ENCODE measurements around the gene MGAT4C. TPM values are rescaled to one million over a fixed set of nuclear protein-coding genes. Genes with fewer than 3 reads are reported as not detected.
A peak's percentile ranks its signal among the peaks of the same experiment; 100 is the strongest.

MGAT4C gene
- polyA plus RNA-seq, 2 of the 4 experiments (the other 2 are of a cell fraction) = 0.17 TPM; not detected in 1

DNA sequence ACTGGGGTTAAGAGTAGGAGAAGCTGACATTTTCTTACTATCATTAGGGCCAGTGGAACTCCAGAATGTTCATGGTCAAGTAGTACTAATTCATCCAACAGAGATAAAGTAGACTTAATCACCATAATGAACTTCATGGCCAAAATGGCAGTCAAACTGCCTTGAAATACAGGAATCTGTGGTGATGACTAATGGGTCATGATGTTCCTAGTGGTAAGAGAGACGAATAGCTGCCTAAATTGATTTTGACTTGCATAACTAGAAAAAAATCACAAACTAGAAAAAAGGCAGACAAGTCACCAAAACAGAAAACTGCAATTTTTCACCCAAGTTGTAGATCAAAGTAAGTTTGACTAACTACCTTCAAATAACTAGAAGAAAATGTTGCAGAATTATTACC lies 138.5 kb downstream of the MGAT4C start:
- no peaks in the 10 kb centered on the region for H3K9me3 ChIP-seq
- no peak overlapping the region for H3K27ac ChIP-seq
- ChIA-PET POLR2A (no interaction called here), CTCF (no interaction called here)
- FAIRE-seq = no peak
- no peak for ATAC-seq
- TF ChIP-seq HOXB13 (CRISPR knock-in tag; IDR thresholded peaks at IDR 0.05; ENCODE audit: low read depth) (no peak), CEBPB (IDR thresholded peaks at IDR 0.05) (no peak), HDAC2 (IDR thresholded peaks at IDR 0.05) (no peak), HMGXB4 (CRISPR knock-in tag; IDR thresholded peaks at IDR 0.05; ENCODE audit: borderline replicate concordance) (no peak), RCOR1 (IDR thresholded peaks at IDR 0.05; ENCODE audit: low read depth, low read length) (no peak), NR3C1 (IDR thresholded peaks at IDR 0.05) (no peak), CHD4 (IDR thresholded peaks at IDR 0.05; ENCODE audit: borderline replicate concordance) (no peak), CHD2 (IDR thresholded peaks at IDR 0.05; ENCODE audit: low read length, partially characterized antibody) (no peak), ATOH8 (CRISPR knock-in tag; IDR thresholded peaks at IDR 0.05; ENCODE audit: low read depth) (no peak), GATA3 (IDR thresholded peaks at IDR 0.05; ENCODE audit: borderline replicate concordance) (no peak), FOSB (CRISPR knock-in tag; IDR thresholded peaks at IDR 0.05) (no peak), ZNF302 (CRISPR knock-in tag; IDR thresholded peaks at IDR 0.05) (no peak), TFCP2L1 (CRISPR knock-in tag; IDR thresholded peaks at IDR 0.05) (no peak), BHLHE40 (IDR thresholded peaks at IDR 0.05; ENCODE audit: low read depth, low read length) (no peak)
- TF ChIP-seq, protein P1, sequence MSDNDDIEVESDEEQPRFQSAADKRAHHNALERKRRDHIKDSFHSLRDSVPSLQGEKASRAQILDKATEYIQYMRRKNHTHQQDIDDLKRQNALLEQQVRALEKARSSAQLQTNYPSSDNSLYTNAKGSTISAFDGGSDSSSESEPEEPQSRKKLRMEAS (IDR thresholded peaks at IDR 0.05) = no peak
- no peak overlapping the region for H3K4me3 ChIP-seq
- DNase-seq (ENCODE audit: low read depth in 1 of 2, low spot score in 1 of 2) = peak in 1 of 2 experiments; percentile 4
- H3K4me2 ChIP-seq = no peak overlapping the region
- H3K4me1 ChIP-seq = peaks cover 2% of the 10 kb centered on the region; the same call in 1 of the 3 replicates
- WGBS (ENCODE audit: missing lambda C conversion rate) = 11% methylated on average over 1 of the region's 1 CpG

- ChIA-PET CTCF (interaction anchor here (1.1 kb wide), 1 partner anchor 38 kb away, joined by 3 read pairs; no protein-coding TSS in a partner anchor), POLR2A (no interaction called here)
- Histone ChIP-seq H3K9me3 (no peaks in the 10 kb centered on the region), H3K4me2 (no peak overlapping the region), H3K4me1 (no peaks in the 10 kb centered on the region), H3K27ac (no peak overlapping the region), H3K4me3 (no peak overlapping the region)
- DNase-seq (ENCODE audit: low read depth in 1 of 2, low spot score in 1 of 2) (no peak), ATAC-seq (no peak), FAIRE-seq (no peak)
- no peak for TF ChIP-seq CTCF (IDR thresholded peaks at IDR 0.05)
- 62% methylated on average over 9 of the region's 9 CpGs for WGBS (ENCODE audit: missing lambda C conversion rate)
These were observed 152.1 kb downstream of the MGAT4C start for GRCh38 chr12:86104087-86104486.

DNA sequence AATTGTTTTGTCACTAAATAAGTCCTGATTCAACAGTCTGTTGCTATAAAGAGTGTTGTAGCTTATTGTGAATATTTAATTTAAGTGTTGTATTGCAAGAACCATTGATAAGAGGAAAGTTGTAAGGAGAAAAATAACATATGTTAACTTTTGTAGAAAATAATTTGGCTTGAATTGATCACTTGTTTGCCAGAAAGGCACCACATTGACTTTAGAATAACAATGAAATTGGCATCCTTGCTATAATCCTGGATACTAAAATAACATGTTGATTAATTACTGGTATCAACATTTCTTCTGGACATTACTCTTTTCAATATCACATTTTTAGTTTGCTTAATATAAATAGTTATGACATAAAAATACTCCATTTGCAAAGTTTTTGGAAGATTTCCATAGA lies 159.0 kb downstream of the MGAT4C start:
- Histone ChIP-seq H3K4me2 (no peak overlapping the region), H3K4me3 (no peak overlapping the region), H3K9me3 (no peaks in the 10 kb centered on the region), H3K4me1 (no peaks in the 10 kb centered on the region), H3K27ac (no peak overlapping the region)
- ChIA-PET POLR2A (no interaction called here), CTCF (no interaction called here)
- ATAC-seq (no peak), FAIRE-seq (no peak), DNase-seq (ENCODE audit: low read depth in 1 of 2, low spot score in 1 of 2) (no peak)
- no peak for TF ChIP-seq ATOH8 (CRISPR knock-in tag; IDR thresholded peaks at IDR 0.05; ENCODE audit: low read depth)
- TF ChIP-seq RNF2 (IDR thresholded peaks at IDR 0.05; ENCODE audit: borderline replicate concordance, low read depth) = no peak
- no peak for TF ChIP-seq POLR2AphosphoS2 (conservative IDR thresholded peaks at IDR 0.05; ENCODE audit: low read length)
- no peak for TF ChIP-seq FOSL2 (IDR thresholded peaks at IDR 0.05)
- no peak for TF ChIP-seq FOSL2 (CRISPR knock-in tag; IDR thresholded peaks at IDR 0.05)
- no peak for TF ChIP-seq CEBPB (IDR thresholded peaks at IDR 0.05)
- TF ChIP-seq, protein P2, sequence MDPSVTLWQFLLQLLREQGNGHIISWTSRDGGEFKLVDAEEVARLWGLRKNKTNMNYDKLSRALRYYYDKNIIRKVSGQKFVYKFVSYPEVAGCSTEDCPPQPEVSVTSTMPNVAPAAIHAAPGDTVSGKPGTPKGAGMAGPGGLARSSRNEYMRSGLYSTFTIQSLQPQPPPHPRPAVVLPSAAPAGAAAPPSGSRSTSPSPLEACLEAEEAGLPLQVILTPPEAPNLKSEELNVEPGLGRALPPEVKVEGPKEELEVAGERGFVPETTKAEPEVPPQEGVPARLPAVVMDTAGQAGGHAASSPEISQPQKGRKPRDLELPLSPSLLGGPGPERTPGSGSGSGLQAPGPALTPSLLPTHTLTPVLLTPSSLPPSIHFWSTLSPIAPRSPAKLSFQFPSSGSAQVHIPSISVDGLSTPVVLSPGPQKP (IDR thresholded peaks at IDR 0.05; ENCODE audit: low read depth, low read length) = no peak
- TF ChIP-seq PBX3 (IDR thresholded peaks at IDR 0.05) = no peak
- TF ChIP-seq ZNF302 (CRISPR knock-in tag; IDR thresholded peaks at IDR 0.05) = no peak
- no peak for TF ChIP-seq NR3C1 (IDR thresholded peaks at IDR 0.05)
- TF ChIP-seq CHD2 (IDR thresholded peaks at IDR 0.05; ENCODE audit: low read length, partially characterized antibody) = no peak
- no peak for TF ChIP-seq PHF8 (IDR thresholded peaks at IDR 0.05; ENCODE audit: borderline replicate concordance, low read depth)
- TF ChIP-seq, protein P1 (IDR thresholded peaks at IDR 0.05) = no peak
- TF ChIP-seq EHMT2 (IDR thresholded peaks at IDR 0.05; ENCODE audit: low read depth) = no peak
- no peak for TF ChIP-seq BCL3 (IDR thresholded peaks at IDR 0.05)
